ENCODE data around the gene HSDL1.
A peak's percentile ranks its signal among the peaks of the same experiment; 100 is the strongest.

GRCh38 chr16:84156342-84156784 is 11.4 kb upstream of the HSDL1 start:
- TF ChIP-seq CTCF (conservative IDR thresholded peaks at IDR 0.05 in 1 of 2, IDR thresholded peaks at IDR 0.05 in 1 of 2; ENCODE audit: low read depth in 1 of 2, low read length in 2 of 2) (peak in 1 of 2 donors; percentile 28), EZH2 (IDR thresholded peaks at IDR 0.05; ENCODE audit: low read length, missing control alignments) (no peak)

Measured in fibroblast of lung (primary cell).